Stimulated activated CD8-positive, alpha-beta memory T cell treated with anti-CD3 and anti-CD28 coated beads, Interleukin-2, amount 100 ng/mL, for 48 hours (primary cell): ENCODE results near the gene LMAN1L.

Source experiments
- DNase-seq, 2 donors: peaks; one replicate each; pipeline ENCODE4 v3.0.0-alpha.2; 2020; ENCODE audit warnings: low read depth in 2 of 2

The LMAN1L gene

GRCh38 chr15:74794248-74794969 is 18.2 kb upstream of the LMAN1L start:
- no peak for DNase-seq

- DNase-seq = no peak
These were observed 17.7 kb upstream of the LMAN1L start for GRCh38 chr15:74794970-74795349.

- peak in 1 of 2 donors; percentile 28 for DNase-seq
These were observed 16.5 kb upstream of the LMAN1L start for GRCh38 chr15:74795966-74796625.

- no peak for DNase-seq
These were observed 14.0 kb upstream of the LMAN1L start for GRCh38 chr15:74798388-74799254.

GRCh38 chr15:74799255-74799855 is 13.3 kb upstream of the LMAN1L start:
- no peak for DNase-seq

- DNase-seq = peak; percentile 79 to 80
These were observed 12.6 kb upstream of the LMAN1L start for GRCh38 chr15:74799856-74800558.

GRCh38 chr15:74800559-74801094 is 12.0 kb upstream of the LMAN1L start:
- DNase-seq = no peak

- DNase-seq = no peak
These were observed 11.2 kb upstream of the LMAN1L start for GRCh38 chr15:74801311-74801997.

GRCh38 chr15:74802290-74802689 is 10.3 kb upstream of the LMAN1L start:
- DNase-seq = no peak

GRCh38 chr15:74802862-74803447 is 9.7 kb upstream of the LMAN1L start:
- no peak for DNase-seq

GRCh38 chr15:74804935-74805334 is 7.7 kb upstream of the LMAN1L start:
- DNase-seq = no peak

GRCh38 chr15:74807282-74807681 is 5.4 kb upstream of the LMAN1L start:
- no peak for DNase-seq

- no peak for DNase-seq
These were observed 4.4 kb upstream of the LMAN1L start for GRCh38 chr15:74808078-74808839.

- no peak for DNase-seq
These were observed 3.8 kb upstream of the LMAN1L start for GRCh38 chr15:74808840-74809229.

- DNase-seq = no peak
These were observed 3.4 kb upstream of the LMAN1L start for GRCh38 chr15:74809242-74809641.

- no peak for DNase-seq
These were observed 2.7 kb upstream of the LMAN1L start for GRCh38 chr15:74809956-74810355.

GRCh38 chr15:74815121-74815934 is 2.7 kb downstream of the LMAN1L start:
- DNase-seq = no peak

- no peak for DNase-seq
These were observed 3.3 kb downstream of the LMAN1L start for GRCh38 chr15:74815961-74816360.
